Activated CD4-positive, CD25-positive, alpha-beta regulatory T cell treated with anti-CD3 and anti-CD28 coated beads, Interleukin-2, amount 50 U/mL, for 16 hours (primary cell): ENCODE measurements around the gene ERCC6.

Experiments used
- DNase-seq: peaks from one replicate; pipeline ENCODE4 v3.0.0-alpha.2; 2020; ENCODE audit warnings: low read depth, low spot score

Gene ERCC6

DNA sequence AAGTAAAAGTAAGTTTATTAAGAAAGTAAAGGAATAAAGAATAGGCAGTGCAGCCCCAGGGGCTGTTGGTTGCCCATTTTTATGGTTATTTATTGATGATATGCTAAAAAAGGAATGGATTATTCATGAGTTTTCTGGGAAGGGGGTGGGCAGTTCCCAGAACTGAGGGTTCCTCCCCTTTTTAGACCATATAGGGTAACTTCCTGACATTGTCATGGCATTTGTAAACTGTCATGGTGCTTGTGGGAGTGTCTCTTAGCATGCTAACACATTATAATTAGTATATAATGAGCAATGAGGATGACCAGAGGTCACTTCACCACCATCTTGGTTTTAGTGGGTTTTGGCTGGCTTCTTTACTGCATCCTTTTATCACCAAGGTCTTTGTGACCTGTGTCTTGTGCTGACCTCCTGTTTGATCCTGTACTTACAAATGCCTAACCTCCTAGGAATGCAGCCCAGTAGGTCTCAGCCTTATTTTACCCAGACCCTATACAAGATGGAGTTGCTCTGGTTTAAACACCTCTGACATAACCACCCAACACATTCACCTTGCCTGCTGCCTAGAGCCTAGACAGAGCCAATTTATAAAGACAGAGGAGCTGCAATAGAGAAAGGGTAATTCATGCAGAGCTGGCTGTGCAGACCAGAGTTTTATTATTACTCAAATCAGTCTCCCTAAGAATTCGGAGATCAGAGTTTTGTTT, 10.9 kb upstream of the ERCC6 start:
- no peak for DNase-seq

DNA sequence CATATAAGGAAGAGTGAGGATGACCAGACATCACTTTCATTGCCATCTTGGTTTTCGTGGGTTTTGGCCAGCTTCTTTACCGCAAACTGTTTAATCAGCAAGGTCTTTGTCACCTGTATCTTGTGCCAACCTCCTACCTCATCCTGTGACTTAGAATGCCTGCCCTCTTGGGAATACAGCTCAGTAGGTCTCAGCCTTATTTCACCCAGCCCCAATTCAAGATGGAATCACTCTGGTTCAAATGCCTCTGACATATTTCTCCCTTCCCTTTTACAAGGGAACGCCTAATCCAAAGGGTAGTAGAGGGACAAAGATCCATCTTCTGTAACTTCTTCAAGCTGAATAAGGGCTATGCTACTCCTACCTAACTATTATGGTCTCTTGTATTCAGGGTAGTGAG, 4.7 kb upstream of the ERCC6 start:
- DNase-seq, result no peak

DNA sequence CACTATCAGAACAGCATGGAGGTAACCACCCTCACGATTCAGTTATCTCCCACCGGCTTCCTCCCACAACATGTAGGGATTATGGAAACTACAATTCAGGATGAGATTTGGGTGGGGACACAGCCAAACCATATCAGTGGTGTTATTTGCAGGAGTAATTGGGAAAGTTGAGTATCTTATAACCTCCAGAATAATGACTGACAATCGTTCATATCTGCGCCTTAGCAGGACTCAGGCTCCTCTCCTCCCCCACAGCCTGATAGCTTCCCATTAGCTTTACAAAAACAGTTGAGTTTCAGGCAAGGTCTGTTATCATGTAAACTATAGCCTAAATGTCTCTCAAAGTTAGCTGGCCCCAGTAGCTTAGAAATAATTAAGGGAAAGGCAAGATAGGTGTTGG, 3.4 kb upstream of the ERCC6 start:
- no peak for DNase-seq

DNA sequence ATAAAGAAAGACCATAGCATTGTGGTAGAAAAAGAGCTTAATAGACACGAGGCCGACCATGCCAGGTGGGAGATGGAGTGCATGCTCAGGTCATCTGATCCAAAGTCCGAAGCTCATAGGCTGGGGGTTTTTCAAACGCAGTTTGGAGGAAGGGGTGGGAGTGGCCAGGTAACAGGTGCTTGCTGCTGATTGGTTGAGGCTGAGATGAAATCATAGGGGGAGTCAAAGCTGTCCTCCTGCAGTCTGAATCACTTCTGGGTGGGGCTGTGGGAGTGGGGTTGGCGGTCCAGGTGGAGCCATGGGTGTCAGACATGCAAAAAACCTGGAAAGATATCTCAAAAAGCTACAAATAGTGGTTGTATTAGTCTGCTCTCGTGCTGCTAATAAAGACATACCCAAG, 2.8 kb upstream of the ERCC6 start:
- no peak for DNase-seq

DNA sequence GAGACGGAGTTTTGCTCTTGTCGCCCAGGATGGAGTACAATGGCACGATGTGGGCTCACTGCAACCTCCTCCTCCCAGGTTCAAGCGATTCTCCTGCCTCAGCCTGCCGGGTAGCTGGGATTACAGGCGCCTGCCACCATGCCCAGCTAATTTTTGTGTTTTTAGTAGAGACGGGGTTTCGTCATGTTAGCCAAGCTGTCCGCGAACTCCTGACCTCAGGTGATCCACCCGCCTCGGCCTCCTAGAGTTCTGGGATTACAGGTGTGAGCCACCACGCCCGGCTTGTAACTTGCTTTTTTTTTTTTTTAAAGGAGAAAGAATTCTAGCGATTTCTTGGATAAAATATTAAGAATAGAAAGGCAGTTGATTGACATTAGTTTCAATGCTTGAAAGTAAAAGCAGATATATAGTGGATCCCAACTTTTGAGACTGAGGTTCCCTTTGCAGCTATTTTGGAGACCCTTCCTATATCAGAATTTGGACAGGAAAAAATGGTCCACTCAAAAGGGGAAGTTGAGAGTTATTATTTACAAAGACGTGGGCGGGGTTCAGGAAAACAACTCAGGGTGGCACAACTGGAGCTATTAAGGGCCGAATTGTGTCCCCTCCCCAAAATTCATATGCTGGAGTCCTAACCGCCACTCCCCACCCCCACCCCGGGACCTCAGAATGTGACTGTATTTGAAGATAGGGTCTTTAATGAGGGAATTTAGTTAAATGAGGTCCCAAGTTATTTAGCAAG, 1.3 kb upstream of the ERCC6 start:
- no peak for DNase-seq

DNA sequence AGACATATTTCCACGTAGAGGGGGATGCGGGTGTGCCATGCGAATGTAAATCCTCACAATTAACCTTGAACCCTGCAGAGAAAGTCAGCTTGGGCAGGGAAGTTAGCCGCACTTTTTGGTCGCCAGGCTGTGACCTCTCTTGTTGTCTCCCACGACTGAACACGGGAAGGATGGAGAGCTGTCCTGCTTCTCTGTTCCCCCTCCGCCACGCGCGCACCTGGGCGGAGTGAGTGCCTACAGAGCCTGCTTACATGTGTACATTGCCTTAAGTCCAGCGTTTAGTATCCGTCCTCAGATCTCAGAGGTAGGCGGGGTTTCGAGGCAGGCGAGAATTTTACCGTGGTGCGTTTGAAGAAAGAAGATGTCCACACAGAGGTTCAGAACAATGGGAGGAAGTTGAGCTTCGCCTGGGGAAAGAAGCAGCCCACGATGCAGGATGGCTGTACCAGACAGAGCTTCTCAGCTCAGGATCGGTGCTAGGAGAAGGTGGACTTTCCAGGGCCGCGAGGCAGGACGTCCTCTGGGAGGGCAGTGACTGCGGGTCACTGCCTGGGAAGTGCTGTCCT, 482 bp upstream of the ERCC6 start:
- DNase-seq, result no peak

DNA sequence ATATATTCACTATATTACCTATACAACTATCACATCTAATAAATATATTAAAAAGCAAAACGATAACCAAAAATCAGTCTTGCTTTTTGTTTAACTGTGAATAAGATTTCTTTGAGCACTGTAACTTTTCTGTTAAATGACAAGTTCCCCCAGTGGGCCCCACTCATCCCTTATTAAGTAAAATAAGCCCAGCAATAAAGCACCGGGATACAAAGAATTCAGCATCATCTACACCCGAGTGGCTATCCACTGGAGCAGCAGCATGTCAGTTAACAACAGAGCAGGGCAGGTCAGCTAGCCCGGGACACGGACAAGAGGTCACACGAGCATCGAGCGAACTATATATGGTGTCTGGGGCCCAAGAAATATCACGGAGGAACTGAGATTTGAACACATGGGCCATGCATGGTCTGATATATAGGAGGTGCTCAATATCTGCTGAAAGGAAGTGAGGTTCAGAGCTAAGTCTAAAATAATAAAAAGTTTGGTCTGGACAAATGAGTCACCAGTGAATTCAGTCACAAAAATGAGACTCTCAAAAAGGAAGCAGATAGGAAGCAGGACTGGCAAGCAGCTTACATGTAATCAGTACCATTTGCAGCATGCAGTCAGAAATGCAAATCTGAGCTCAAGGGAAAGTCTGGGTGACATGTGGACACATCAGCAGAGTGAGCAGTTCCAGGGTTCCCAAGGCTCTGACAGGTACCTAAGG, 4.1 kb downstream of the ERCC6 start:
- no peak for DNase-seq

DNA sequence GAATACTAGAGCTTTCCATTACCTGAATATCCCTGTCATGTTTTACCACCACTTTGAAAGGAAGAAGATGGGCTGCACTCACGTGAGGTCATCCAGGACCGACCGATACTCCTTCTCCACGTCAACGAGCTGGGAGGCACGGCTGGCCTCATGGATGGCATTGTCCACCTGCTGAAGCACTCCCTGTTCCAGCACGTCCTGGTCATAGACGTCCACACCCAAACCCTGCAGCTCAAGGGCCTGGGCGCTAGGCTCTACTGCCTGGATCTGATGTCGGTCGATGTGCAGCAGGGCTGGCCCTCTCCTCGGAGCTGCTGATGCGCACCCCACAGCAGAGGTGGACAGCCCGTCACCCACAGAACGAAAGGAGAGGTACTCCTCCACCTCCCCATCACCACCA, 6.5 kb downstream of the ERCC6 start:
- no peak for DNase-seq

DNA sequence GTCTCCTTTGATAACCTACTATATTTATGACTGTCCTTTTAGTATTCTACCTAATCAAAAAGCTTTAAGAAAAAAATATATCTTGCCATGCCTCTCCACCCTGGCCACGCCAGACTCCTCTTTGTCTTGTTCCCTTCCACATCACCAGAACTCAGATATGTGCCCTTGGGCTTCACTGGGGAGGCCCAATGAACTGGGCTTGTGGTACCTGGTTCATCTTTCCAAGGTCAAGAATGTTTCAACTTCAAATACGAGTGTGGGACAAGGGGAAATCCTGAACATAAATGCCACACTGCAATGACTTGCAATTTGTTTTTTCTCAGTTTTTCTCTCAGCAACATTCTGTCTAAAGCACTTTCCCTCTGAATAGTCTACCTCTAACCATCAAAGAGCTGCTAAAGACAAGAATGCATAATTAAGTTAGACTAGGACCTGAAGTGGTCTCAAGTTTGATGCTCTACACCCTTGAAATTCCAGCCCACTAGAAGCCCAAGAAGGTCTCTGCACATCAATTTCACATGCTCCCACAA, 9.9 kb downstream of the ERCC6 start:
- DNase-seq, result no peak

DNA sequence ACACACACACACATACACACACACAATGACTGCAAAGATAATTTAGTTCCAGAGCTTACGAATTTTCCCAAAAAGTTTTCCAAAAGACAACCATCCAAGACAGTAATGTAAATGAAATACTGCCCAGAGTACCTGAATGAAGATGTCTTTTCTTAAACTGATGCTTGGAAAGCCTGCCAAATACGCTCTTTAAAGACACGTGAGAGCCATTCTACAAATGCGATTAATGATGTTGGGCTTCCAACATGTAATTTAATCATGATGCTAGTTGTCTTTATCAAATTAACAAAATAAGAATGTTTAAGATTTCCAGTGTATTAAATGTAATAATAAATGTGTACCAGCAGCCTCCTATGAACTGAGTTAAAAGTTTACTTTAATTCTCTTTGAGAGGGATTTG, 11.1 kb downstream of the ERCC6 start:
- DNase-seq, result no peak

DNA sequence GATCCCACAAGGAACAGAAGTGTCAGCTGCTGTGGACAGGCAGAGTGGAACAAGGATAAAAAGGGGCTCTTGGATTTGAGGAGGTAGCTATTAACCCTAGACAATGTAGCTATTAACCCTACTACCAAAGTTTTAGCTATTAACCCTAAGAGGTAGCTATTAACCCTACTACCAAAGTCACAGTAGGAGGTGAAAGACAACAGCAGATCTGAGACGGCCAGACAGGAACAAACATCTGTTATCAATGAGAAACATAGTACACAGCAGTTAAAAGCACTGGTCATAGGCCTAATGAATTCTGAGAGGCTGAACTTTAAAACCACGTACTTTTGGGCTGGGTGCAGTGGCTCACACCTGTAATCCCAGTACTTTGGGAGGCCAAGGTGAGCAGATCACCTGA, 11.9 kb downstream of the ERCC6 start:
- no peak for DNase-seq

DNA sequence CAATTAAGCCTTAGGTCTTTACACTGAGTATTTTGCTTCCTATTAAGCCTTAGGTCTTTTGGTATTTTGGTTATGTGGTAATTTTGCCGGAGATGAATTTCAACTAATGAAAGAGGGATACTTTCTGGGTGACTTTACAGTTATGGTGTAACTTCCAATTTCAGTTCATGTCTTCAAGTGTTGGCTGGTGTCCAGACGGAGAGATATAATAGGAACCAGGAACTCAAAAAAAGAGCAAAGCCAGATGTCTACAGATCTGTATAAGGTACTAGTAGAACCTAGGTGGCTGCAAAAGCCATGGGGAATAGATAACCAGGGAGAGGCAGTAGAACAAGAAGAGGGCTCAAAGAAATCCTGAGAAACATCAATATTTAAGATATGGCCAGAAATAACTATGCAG, 12.3 kb downstream of the ERCC6 start:
- DNase-seq, result no peak

DNA sequence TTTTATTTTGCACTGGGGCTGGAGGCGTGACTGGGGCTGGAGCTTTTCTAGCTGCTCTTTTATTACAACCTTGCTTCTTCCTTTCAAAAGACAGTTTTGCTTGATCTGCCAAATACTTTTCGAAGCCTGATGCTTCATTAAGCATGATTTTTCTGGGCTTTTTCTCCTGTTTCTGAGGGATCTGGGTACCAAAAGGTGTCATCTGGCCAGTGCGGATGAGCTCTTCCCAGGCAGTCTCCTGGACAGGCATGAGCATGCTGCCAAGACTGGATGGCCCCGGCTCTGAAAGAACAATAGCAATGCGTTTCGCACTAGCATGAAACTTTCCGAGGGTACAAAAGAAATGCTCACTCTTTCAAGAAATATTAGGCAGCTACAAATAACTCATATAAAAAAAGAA, 14.4 kb downstream of the ERCC6 start:
- no peak for DNase-seq

DNA sequence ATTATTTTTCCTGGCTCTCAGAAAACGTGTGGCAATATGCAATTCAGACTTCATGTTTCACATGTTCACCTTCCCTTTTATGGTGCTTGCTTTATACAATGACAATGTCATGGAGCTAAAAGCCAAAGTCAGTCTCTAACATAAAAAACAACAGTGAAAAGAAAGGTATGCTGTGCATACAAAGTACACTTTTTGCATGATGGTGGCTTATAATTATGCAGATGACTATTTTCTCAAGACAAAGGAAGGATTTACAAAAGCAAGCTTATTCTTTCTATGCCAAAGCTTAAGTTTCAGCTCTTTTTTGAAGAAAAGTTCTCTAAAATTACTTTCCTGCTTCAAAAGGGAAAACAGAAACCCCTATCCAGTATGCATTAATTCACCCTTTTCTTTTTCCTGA, 15.6 kb downstream of the ERCC6 start:
- no peak for DNase-seq

DNA sequence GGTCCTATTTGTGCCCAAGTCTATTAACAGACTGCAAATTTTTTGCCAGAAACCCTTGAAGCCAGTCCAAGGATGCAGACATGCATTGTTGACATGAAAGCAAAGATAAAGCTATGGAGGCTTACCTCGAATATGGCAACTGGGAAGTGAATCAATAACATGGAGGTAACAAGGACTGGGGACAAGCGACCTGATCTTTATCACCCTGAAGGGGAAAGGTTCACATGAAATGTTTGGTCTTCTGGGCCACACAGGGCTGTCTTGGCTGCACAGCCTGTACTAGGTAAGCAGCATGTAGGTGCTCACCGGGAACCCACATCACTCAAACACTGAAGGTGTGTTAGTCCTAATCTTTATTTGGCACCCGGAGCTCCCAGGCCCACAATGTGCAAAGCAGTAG, 17.9 kb downstream of the ERCC6 start:
- DNase-seq, result no peak

DNA sequence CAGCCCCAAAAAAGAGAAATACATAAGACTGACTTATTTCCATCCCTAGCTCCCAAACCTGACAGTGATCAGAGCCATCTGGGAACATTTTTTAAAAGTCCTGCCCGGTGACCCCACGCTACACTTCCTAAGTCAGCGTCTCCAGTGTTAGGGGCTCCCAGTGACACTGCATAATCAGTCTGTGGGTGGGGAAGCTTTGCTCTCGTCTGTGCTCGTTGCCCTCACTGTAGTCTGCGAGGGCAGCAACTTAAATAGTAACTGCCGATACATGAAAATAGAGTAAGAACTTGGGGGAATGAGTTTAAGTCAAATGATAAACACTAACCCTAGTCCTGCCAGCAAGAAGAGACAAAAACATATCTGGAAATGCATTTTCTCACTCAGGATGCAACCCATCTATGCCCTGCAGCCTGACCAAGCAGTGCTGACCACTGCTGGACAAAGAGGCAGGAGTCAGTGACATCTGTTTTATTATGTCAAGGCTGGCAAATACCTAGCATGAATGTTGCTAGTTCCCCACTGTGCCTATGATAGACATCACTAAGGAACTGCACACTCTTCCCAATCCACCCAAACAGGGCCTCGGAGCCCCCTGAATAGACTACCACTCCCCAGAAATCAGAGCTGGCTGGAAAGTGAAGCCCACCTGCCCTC, 18.7 kb downstream of the ERCC6 start:
- DNase-seq, result no peak

DNA sequence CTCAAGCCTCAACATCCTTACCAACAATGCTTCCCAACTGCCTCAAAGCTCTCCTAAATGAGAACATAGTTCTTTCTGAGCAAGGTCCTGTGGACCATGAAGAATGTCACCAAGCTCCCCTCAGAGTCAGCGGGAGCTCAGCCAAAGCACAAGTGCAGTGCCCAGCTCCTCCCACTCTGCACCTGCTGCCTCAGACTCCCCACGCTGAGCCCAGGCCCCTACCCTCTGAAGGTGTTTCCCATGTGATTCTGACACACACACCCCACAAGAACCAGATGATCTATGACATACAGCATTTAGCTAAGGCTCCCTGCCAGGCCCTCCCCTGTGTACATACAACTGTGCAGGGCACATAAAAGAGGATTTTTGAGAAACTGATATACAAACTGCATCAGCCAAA, 19.2 kb downstream of the ERCC6 start:
- no peak for DNase-seq

DNA sequence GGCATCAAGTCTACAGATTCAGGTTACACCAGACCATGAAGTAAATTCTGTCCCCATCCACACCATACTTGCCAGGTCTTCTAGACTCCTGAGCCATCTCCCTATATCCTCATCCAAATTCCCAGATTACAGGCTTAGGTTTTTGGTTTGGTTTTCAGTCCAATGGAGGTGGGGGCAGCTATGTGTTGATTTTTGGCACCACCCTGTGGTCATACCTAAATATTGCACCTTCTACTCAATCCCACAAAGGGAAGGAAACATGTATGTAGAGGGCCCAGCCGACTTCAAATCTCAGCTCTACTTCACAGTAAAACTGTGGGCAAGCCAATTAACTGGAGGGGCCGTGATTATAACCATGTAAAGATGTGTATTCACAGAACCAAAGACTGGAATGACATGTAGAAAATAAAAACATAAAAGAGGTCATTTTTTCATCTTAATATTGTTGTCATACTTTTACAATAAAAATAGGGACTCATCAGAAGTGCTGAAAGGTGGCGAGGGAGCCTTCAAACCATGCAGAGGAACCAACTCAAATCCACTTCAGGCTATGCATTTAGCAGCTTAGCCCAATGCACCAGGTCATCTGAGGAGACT, 19.8 kb downstream of the ERCC6 start:
- DNase-seq, result no peak

DNA sequence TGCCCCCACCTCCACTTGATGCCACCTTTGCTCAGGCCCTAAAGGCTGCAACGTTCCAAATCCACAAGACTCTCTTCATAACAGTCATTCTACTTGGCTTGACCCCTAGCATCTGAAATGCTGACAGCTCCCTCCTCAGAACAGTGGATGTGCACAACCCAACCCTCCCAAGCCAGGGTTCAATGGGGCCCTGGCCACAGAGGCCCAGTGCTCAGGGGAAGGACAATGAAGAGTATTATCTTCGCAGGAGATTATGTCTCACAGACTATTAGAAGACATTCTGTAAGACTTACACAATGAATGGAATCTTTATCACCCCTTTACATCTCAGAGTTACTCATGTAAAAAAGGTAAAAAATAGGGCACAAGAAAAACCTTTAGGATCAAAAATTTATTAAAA, 20.4 kb downstream of the ERCC6 start:
- no peak for DNase-seq

DNA sequence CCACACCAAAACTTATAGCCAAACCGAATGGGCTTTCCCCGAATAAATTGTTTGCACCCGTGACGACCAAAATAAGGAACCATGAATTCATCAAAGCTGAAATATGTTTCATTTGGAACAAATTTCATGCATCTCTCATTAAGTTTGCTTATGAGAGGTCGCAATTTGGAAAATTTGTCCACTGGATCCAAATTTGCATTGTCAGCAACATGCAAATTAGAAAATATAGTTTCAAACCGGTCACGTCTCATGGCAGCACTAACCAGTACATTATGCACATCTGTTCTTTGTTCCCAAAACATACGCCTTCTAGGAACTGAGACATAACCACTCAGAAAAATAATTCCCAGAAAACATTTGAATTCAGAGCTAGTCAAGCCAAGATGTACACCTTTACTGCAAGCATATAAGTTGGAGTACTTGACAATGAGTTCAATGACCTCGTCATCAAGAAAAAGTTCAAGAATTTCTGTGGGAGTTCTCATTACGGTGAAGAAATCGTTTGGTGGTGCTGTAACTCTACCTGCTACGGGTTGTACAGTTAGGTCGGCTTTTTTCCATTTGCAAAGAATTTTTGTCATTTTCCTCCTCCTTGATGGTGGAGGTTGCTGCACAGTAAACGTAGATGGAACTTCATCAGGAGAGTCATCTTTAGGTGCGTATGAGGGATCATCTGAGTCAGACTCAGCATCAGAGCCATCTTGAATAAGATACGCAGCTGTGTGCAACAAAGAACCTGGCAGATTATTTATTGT, 22.5 kb downstream of the ERCC6 start:
- no peak for DNase-seq
